PFSK-1 (cell line): Measurements from ENCODE around the gene GABRR1.

Experiments used
- POLR2AphosphoS5 ChIP-seq: IDR thresholded peaks from 2 replicates; pipeline ENCODE4 v1.6.1; 2012; ENCODE audit warnings: low read depth, mild to moderate bottlenecking, control low read depth, low read length, moderate library complexity
- TAF1 ChIP-seq: IDR thresholded peaks from 2 replicates; pipeline ENCODE4 v1.6.1; 2012; ENCODE audit warnings: low read length, control low read depth, borderline replicate concordance; ENCODE audit not compliant: insufficient read depth

DNA sequence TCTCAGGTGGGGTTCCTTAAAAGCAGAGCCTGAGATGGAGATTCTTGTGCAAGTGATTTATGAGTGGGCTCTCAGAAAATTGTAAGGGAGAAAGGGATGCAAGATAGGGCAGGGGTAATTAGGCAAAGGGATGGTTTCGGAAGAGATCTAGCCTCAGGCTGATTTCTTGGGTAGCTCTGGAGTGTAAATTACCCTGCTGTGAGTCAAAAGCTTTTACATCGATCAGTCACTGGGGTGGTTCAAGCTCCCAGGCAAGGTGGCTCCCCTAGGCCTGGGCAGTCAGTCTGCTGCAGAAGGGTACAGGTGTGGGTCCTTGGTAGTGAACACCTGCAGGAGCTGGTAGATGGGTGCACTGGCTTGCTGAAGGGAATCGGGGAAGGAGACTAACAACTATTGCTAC is 82.4 kb downstream of the GABRR1 start:
- no peak for TF ChIP-seq TAF1
- no peak for TF ChIP-seq POLR2AphosphoS5
